ENCODE data around the gene OSBPL6.

OSBPL6 gene

DNA sequence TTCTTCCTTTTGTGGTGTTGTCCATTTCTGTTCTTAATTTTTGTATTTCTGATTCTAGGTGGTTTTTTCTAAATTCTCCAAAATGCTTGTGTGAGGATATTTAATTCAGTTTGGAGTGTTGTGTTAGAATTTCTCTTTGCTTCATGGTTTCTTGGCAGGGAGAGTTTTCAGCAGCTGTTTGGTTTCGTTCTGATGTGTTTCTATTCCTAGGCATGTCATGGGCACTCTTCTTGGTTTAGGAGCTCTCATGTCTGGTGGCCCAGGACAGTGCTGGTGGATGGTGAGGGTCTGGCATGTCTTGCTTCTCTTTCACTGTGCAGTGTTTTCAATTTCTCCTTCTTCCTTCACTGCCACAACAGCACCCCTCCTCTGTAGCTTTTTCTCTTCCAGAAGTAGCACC lies 52.9 kb downstream of the OSBPL6 start:
- TF ChIP-seq, protein P1, sequence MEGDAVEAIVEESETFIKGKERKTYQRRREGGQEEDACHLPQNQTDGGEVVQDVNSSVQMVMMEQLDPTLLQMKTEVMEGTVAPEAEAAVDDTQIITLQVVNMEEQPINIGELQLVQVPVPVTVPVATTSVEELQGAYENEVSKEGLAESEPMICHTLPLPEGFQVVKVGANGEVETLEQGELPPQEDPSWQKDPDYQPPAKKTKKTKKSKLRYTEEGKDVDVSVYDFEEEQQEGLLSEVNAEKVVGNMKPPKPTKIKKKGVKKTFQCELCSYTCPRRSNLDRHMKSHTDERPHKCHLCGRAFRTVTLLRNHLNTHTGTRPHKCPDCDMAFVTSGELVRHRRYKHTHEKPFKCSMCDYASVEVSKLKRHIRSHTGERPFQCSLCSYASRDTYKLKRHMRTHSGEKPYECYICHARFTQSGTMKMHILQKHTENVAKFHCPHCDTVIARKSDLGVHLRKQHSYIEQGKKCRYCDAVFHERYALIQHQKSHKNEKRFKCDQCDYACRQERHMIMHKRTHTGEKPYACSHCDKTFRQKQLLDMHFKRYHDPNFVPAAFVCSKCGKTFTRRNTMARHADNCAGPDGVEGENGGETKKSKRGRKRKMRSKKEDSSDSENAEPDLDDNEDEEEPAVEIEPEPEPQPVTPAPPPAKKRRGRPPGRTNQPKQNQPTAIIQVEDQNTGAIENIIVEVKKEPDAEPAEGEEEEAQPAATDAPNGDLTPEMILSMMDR (IDR thresholded peaks at IDR 0.05; ENCODE audit: low read depth, low read length): no peak
- DNase-seq (ENCODE audit: extremely low read depth, low read depth): no peak

DNA sequence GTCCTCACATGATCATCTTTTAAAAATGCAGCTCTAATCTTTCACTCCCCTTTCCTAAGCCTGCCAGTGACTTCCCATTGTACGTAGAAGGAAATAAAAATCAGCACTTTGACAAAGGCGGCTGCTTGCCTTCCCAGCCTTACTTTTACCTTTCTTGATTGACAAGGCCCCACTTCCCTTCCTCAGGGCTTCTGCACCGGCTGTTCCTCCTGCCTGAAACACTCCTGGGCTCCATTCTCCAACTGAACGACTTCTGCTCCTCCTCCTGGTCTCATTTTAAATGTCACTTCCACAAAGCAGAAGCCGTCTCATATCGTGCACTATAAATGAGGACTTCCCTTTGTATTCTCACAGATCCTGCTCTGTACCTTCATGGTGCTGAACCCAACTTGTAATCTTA lies 56.1 kb downstream of the OSBPL6 start:
- no peak for DNase-seq (ENCODE audit: extremely low read depth, low read depth)
- TF ChIP-seq, protein P1 (IDR thresholded peaks at IDR 0.05; ENCODE audit: low read depth, low read length): no peak

DNA sequence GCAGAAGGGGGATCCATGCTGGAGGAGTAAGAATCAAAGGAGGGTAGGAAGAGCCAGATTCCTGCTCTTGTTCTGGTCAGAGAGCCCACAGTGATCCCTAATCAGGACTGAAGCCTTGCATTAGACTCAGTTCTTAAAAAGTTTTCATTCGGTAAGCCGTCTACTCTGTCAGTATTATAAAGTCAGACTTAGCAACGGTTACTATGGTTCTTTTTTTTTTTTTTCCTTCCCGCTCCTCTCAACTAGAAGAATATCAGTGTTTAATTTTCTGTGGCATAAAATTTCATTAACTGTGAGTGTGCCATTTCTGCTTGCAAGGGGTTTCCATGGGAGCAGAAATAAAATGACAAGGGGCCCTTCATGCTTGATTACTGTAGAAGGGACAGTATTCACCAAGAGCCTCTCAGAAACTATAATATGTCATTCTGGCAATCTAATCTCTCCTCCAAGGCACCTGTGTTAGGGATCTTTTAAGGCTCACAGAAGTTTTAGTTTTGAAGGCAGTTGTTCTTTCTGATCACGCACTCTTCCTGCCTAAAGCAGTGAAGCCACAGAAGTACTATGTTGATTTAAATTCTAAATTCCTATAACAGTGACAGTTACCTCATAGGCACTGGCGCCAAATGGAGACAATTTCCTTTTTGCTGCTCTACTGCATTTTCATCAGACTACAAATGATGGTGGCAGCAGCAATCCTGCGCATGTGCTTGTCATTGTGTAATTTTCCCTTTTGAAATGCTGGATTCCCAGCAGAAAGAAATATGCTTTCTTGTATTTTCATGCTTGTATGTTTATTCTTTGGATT lies 57.0 kb downstream of the OSBPL6 start:
- TF ChIP-seq, protein P1 (IDR thresholded peaks at IDR 0.05; ENCODE audit: low read depth, low read length): no peak
- DNase-seq (ENCODE audit: extremely low read depth, low read depth): no peak

DNA sequence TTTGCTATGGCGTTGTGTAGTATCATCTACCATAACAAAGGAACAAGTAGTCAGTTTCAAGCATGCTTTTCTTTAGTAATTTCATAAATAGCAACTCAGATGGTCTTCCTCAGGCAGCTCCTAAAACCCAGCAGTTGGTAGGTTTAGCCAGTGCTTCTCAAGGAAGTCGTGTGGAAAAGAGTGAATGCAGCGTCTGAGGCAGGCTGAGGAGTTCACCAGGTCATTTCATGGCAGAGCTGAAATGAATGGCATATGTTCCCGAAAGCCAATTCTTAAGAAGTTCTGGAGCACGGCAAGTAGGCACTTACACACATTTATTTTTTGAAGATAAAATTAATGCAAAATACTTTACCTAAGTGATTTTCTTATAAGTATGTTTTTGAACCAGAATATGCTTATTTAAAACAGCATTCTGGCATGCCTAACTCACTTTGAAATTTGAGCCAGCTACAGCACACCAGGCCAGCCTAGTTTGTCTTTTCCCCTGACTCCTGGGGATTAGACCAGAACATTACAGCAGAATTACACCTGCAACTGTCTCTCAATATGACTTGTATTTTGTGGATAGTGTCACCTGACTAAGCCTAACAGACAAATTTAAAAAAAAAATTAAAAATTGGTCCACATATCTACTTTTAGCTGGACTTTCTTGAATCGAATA lies 62.2 kb downstream of the OSBPL6 start:
- TF ChIP-seq, protein P1 (IDR thresholded peaks at IDR 0.05; ENCODE audit: low read depth, low read length): no peak
- no peak for DNase-seq (ENCODE audit: extremely low read depth, low read depth)

- no peak for DNase-seq (ENCODE audit: extremely low read depth, low read depth)
- TF ChIP-seq, protein P1 (IDR thresholded peaks at IDR 0.05; ENCODE audit: low read depth, low read length): no peak
These were observed 62.8 kb downstream of the OSBPL6 start for GRCh38 chr2:178257127-178257526.

- DNase-seq (ENCODE audit: extremely low read depth, low read depth): no peak
- TF ChIP-seq, protein P1 (IDR thresholded peaks at IDR 0.05; ENCODE audit: low read depth, low read length): no peak
These were observed 64.6 kb downstream of the OSBPL6 start for GRCh38 chr2:178258916-178259315.

GRCh38 chr2:178263159-178263860 lies 69.0 kb downstream of the OSBPL6 start:
- DNase-seq (ENCODE audit: extremely low read depth, low read depth): no peak
- TF ChIP-seq, protein P1 (IDR thresholded peaks at IDR 0.05; ENCODE audit: low read depth, low read length): no peak

All from AG09319 (cell line).